GM12874 (cell line): ENCODE results near the gene POU2F2.

ENCODE experiments used
- CTCF ChIP-seq: IDR thresholded peaks from 2 replicates; pipeline ENCODE4 v1.5.1; 2011; ENCODE audit warnings: low read depth, mild to moderate bottlenecking, control low read depth, low read length, moderate library complexity; ENCODE audit not compliant: insufficient read depth

POU2F2 gene

GRCh38 chr19:42122691-42123607 lies 9.3 kb downstream of the POU2F2 start:
- no peak for TF ChIP-seq CTCF

- TF ChIP-seq CTCF = no peak
These were observed 10.6 kb downstream of the POU2F2 start for GRCh38 chr19:42121656-42122069.

GRCh38 chr19:42121036-42121621 lies 11.1 kb downstream of the POU2F2 start:
- no peak for TF ChIP-seq CTCF

GRCh38 chr19:42120276-42120980 lies 11.8 kb downstream of the POU2F2 start:
- no peak for TF ChIP-seq CTCF

GRCh38 chr19:42117076-42117475 lies 15.2 kb downstream of the POU2F2 start:
- TF ChIP-seq CTCF = no peak

- TF ChIP-seq CTCF = peak; percentile 45; the same call in 1 of the 2 replicates
These were observed 15.8 kb downstream of the POU2F2 start for GRCh38 chr19:42116308-42117075.
